HG03095 (cell line): ENCODE data around the gene ZXDC.

Source experiments
- ATAC-seq: cut with Tn5 transposase; IDR thresholded peaks from one replicate; pipeline ENCODE4 v1.9.1; 2021; ENCODE audit warnings: moderate library complexity; ENCODE audit not compliant: unreplicated experiment

The ZXDC gene

GRCh38 chr3:126475413-126476114 is at the start of gene ZXDC:
Gene ZXDC, minus strand, starts transcription at chr3:126475891. Its CDS starts 26 bp downstream, at chr3:126475865.
- peak; percentile 79 for ATAC-seq

GRCh38 chr3:126525091-126525852 is 49.6 kb upstream of the ZXDC start:
- no peak for ATAC-seq

GRCh38 chr3:126524429-126524988 is 48.8 kb upstream of the ZXDC start:
- ATAC-seq = no peak

DNA sequence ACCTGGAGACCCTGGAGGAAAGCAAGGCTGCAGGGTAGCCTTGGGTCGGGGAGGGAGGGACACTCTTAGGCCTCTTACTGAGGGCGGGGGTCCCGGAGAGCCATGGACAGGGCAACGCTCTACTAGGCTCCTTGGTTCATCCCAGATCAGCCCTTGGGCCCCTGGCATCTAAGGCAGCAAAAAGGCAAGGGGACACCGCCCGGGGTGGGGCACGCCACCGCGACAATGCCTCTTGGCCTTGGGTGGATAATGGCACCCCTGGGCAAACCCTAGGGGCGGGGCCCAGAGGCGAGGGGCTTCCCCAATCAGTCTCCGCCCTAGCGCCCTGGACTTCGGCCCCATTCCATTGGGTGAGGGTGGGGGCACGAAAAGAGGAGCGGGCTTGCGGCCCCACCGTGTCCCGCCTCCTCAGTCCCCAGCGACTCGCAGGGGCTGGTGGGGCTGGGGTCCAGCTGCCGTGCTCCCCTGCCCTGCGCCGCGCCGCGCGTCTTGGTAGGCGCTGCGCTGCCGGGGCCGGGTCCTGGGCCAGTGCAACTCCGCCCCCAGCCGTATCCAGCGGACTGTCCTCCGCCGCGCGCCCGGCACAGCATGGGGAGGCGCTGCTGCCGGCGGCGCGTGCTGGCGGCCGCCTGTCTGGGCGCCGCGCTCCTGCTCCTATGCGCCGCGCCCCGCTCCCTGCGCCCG is 48.2 kb upstream of the ZXDC start, which contains the start of gene CHST13:
TSS of gene CHST13 (plus strand) at position 411 of the 684 bp plus-strand sequence. CDS start at position 589, 178 bp downstream.
- ATAC-seq = no peak

- ATAC-seq = no peak
Observed at GRCh38 chr3:126522363-126522788, 46.7 kb upstream of the ZXDC start.

DNA sequence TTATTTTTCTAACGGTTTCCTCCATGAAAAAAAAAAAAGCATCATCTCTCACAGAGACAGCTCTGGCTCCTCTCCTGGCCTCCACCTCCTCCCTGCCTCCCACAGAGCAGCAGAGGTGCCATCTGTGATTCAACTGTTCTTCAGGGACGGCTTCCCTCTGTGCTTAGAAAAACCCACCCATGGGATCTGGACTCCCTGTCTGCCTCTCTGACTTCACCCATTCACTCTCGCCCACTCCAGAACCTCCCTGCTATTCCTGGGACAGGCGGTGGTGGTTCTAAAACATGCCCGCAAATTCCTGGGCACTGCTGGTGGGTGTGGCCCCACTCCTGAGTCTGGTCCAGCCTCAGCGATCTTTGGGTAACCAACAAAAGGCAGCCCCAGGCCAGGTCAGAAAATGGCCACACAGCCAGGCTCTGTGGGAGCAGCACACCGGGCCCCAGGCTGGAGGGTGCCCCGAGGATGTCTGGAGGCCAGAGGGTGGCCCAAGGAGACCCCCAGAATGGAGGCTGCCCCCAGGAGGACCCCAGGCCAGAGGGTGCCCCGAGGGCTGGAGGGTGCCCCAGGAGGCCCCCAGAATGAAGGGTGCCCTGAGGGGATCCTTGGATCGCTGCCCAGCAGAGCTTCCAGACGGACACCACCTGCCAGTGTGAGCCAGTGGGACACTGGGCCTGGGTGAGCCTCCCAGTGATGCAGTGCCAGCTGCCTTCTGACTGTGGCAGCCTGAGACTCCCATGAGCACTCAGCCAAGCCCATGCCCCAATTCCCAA is 45.6 kb upstream of the ZXDC start:
- no peak for ATAC-seq

- no peak for ATAC-seq
Observed at GRCh38 chr3:126519506-126520455, 44.1 kb upstream of the ZXDC start.

GRCh38 chr3:126518779-126519177 is 43.1 kb upstream of the ZXDC start:
- ATAC-seq = no peak

DNA sequence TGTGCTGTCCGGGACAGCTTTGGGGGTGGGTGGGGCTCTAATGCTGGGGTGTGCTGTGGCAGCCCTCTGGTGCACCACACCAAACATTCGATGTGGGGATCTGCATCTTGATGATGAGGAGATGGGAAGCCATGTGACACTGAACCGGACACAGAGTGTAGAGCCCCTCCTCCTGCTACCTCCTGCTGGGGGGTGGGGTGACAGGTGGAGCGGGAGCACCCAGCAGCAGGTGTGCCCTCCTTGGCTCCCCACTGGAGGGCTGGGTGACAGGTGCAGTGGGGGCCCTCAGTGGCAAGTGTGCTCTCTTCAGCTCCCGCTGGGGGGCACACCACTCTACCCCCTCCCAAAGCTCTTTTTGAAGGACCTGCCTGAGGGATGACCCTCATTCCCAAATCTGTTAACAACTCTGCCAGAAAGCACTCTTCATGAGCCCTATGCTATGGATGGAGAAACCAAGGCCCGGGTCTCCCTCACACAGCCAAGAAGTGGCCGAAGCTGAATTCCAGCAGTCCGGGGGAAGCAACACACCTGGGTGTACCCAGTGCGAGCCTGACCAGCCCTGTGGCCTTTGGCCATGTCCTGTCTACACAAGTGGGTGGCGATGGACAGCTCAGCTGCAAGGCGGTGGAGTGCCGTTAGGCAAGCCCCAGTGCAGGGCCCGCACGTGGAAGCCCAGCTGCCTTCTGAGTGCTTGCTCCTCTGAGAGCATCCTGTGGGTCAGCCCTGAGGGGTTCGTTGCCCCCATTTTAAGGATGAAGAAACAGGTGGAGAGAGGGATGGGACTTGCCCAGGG is 42.5 kb upstream of the ZXDC start:
- no peak for ATAC-seq

DNA sequence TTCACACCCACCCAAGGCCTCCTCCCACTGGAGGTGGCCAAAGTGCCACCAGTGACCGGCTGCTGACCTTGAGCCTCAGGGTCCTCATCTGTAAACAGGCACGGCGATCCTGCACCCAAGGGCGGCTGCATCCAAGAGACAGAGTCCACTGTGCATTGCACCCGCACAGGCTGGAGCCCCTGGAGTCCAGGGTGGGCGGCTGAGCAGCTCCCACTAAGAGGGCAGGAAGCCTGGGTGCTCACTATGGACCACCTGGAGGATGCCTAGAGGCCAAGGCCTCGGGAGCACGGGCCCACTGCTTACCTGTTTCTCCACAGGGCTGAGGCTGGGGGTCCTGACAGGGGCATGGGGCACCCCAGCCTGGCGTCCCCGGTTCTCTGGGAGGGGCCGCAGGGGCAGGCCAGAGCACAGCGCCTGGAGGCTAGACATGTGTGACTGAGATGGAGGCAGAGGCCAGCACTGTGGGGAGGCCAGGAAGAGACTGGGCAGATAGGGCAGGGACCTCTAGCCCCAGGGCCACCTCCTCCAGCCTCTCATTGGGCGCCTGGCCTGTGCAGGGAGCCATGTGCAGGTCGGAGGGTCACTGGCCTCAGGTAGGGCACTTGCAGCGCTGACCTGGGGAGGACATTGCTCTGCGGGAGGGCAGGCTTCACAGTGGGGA is 41.7 kb upstream of the ZXDC start, which contains the start of gene UROC1:
TSS of gene UROC1 (minus strand) at position 483 of the 661 bp plus-strand sequence. CDS start at position 429, 54 bp downstream.
- ATAC-seq = no peak

- ATAC-seq = no peak
Observed at GRCh38 chr3:126516936-126517290, 41.2 kb upstream of the ZXDC start.

GRCh38 chr3:126516152-126516935 is 40.7 kb upstream of the ZXDC start:
- ATAC-seq = no peak

GRCh38 chr3:126515066-126515706 is 39.5 kb upstream of the ZXDC start:
- ATAC-seq = no peak

GRCh38 chr3:126514161-126514560 is 38.5 kb upstream of the ZXDC start:
- no peak for ATAC-seq

GRCh38 chr3:126512916-126513650 is 37.4 kb upstream of the ZXDC start:
- no peak for ATAC-seq

DNA sequence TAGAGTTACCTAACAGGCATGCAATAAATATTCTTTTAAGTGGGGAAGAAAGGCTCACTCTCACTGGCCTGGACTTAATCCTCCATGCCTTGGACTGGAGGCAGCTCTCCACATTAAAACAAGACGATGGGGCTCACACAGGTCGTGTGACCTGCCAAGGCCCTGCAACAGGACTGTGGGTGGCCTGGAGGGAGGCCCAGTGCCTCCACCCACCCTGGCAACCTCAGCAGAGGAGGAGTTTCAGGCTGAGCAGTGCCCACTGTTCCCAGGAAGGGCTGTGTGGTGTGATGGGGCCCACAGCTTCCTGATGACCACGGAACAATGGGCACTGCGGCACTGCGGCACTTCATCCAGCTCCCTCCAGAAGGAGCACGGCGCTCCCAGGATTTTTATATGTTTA is 36.3 kb upstream of the ZXDC start:
- no peak for ATAC-seq
